Mesodermal cell (in vitro differentiated cells): ENCODE results near the gene COL24A1.
A peak's percentile ranks its signal among the peaks of the same experiment; 100 is the strongest.
"Not testable (repeated sequence)": the region's sequence is repeated elsewhere in the genome, so short reads cannot be mapped to it uniquely, and the experiment has no call there.

Experiments used
- H3K27ac ChIP-seq: 2 replicates; pipeline ENCODE4 v1.7.0; 2013; ENCODE audit warnings: mild to moderate bottlenecking, low read depth, low read length, moderate library complexity; ENCODE audit not compliant: severe bottlenecking
- H3K36me3 ChIP-seq: 2 replicates; pipeline ENCODE4 v1.7.1; 2013; ENCODE audit warnings: mild to moderate bottlenecking, low read length, moderate library complexity; ENCODE audit not compliant: control insufficient read depth, insufficient read depth
- H3K4me1 ChIP-seq: one replicate; pipeline ENCODE4 v1.7.1; 2013; ENCODE audit warnings: mild to moderate bottlenecking, low read length; ENCODE audit not compliant: insufficient read depth, control insufficient read depth, poor library complexity, severe bottlenecking
- H3K4me3 ChIP-seq: 2 replicates; pipeline ENCODE4 v1.7.0; 2013; ENCODE audit warnings: low read length, control low read depth, mild to moderate bottlenecking; ENCODE audit not compliant: insufficient read depth, poor library complexity, severe bottlenecking; ENCODE audit errors: extremely low read depth
- H3K9me3 ChIP-seq: 2 replicates; pipeline ENCODE4 v1.7.1; 2013; ENCODE audit warnings: mild to moderate bottlenecking, low read length, moderate library complexity; ENCODE audit not compliant: control insufficient read depth
- WGBS, 2 experiments: methylation state at CpG; one replicate each; pipeline ENCODE4 v1.1.5; 2013; ENCODE audit warnings: missing lambda C conversion rate in 2 of 2; ENCODE audit not compliant: insufficient coverage in 2 of 2; 5-methylcytosine and 5-hydroxymethylcytosine counted together

COL24A1 gene

GRCh38 chr1:85746777-85747176, 409.8 kb downstream of the COL24A1 start:
- H3K27ac ChIP-seq = no peak overlapping the region
- H3K4me1 ChIP-seq = no peaks in the 10 kb centered on the region
- H3K9me3 ChIP-seq = no peaks in the 10 kb centered on the region
- H3K36me3 ChIP-seq = no peaks in the 10 kb centered on the region
- 92% methylated on average over 2 of the region's 3 CpGs; no CpG with 5 or more reads in 1 of the 2 experiments for WGBS, 2 experiments
- H3K4me3 ChIP-seq = no peak overlapping the region

DNA sequence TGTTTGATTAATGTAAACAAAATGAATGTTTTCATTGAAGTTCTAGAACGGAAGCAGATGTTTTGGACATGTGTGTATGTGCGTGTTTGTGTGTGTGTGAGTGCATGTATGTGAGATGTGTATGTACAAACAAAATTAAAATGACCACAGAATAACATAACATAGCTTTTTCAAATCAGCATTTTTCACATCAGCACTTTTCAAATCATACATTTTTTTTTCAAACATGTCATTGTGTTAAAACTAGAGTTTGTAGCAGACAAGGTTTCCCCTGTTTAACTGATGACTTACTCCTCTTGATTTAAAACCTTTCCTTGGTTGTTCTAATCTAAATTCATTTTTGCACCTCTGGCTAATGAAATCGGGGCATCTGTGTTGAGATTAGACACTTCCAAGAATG, 412.8 kb downstream of the COL24A1 start:
- Histone ChIP-seq H3K4me1 (no peaks in the 10 kb centered on the region), H3K9me3 (no peaks in the 10 kb centered on the region), H3K4me3 (no peak overlapping the region), H3K27ac (no peak overlapping the region), H3K36me3 (no peaks in the 10 kb centered on the region)
- no CpG with 5 or more reads among the region's 3 CpGs for WGBS, 2 experiments

GRCh38 chr1:85734931-85735330, 421.6 kb downstream of the COL24A1 start:
- no peak overlapping the region for H3K4me3 ChIP-seq
- H3K27ac ChIP-seq = no peak overlapping the region
- H3K4me1 ChIP-seq = no peaks in the 10 kb centered on the region
- 83% methylated on average over 1 of the region's 1 CpG; no CpG with 5 or more reads in 1 of the 2 experiments for WGBS, 2 experiments
- H3K9me3 ChIP-seq = no peaks in the 10 kb centered on the region
- H3K36me3 ChIP-seq = no peaks in the 10 kb centered on the region

DNA sequence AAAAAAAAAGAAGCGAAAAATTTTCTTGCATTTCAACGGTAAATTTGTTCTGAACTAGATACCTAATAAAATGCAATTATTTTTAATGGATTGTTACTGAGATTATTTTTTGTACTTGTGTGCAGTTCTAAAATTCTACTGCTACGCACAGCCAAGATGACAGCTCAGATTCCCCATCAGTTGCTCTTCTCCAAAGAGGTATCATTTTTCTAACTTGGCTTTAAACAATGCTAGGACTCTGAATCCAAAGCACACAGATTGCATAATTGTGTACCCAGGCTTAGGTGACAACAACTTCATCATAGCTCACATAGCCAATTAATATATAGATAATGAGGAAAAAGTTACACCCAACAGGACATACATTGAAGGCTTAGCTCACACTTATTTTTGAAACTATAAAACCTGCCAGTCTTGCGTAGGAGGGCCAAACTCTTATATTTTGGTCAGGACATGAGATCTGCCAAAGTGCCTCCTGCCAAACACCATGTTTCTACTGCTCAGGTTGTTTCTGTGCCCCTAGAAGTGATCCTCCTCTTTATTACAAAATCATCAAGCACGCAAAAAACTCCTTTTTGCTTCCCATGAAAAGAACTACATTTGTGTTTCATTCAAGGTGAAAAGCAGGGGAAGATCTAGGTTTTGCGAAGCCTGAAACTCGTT, 437.8 kb downstream of the COL24A1 start:
- no peaks in the 10 kb centered on the region for H3K36me3 ChIP-seq
- no peaks in the 10 kb centered on the region for H3K9me3 ChIP-seq
- no peaks in the 10 kb centered on the region for H3K4me1 ChIP-seq
- H3K4me3 ChIP-seq = no peak overlapping the region
- 93 to 100% methylated on average over 2 to 3 of the region's 7 CpGs for WGBS, 2 experiments
- no peak overlapping the region for H3K27ac ChIP-seq

DNA sequence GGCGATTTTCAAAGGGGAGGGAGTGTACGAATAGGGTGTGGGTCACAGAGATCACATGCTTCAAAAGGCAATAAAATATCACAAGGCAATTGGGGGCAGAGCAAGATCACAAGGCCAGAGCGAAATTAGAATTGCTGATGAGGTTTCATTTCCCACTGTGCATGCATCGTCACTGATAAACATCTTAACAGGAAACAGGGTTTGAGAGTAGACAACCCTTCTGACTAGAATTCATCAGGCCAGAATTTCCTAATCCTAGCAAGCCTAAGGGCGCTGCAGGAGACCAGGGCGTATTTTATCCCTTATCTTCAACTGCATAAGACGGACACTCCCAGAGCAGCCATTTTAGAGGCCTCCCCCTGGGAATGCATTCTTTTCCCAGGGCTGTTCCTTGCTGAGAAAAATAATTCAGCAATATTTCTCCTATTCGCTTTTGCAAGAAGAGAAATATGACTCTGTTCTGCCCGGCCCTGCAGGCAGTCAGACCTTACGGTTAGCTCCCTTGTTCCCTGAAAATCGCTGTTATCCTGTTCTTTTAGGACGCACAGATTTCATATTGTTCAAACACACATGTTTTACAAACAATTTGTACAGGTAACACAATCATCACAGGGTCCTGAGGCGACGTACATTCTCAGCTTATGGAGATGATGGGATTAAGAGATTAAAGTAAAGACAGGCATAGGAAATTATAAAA, 442.0 kb downstream of the COL24A1 start:
- not testable (repeated sequence) for H3K27ac ChIP-seq, H3K9me3 ChIP-seq, H3K4me3 ChIP-seq, H3K4me1 ChIP-seq, H3K36me3 ChIP-seq
- WGBS, 2 experiments = 93% methylated on average over 7 to 11 of the region's 14 CpGs

DNA sequence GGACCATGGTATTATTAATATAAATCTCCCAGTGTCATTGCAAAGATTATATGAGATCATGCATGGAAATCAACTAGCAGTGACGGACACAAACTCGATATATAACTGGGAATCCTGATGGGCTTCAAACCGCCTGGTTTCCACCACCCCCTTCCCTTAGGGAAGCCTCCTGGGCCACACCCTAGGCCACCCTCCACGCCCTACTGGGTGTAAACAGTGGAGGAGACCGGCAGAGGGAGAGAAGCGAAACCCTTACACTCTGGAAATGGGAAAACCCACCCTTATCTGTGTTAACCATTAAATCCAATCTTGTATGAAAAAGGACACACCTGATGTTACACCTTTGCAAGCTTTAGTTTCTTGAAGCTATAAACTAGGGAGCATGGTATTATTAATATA, 447.7 kb downstream of the COL24A1 start:
- Histone ChIP-seq H3K27ac (peak overlapping the region; percentile 65), H3K4me3 (peak overlapping the region; percentile 74), H3K36me3 (peaks cover 16% of the 10 kb centered on the region), H3K4me1 (peaks cover 3% of the 10 kb centered on the region), H3K9me3 (no peaks in the 10 kb centered on the region)
- WGBS, 2 experiments = 60 to 89% methylated on average over 1 to 3 of the region's 6 CpGs

GRCh38 chr1:85707990-85708828, 448.4 kb downstream of the COL24A1 start, which contains the start of gene ZNHIT6:
Gene ZNHIT6 (minus strand): TSS chr1:85708433. CDS start chr1:85708284, 149 bp downstream.
- 0 to 1% methylated on average over 16 to 29 of the region's 35 CpGs for WGBS, 2 experiments
- H3K36me3 ChIP-seq = peaks cover 19% of the 10 kb centered on the region
- no peaks in the 10 kb centered on the region for H3K9me3 ChIP-seq
- peak within 1 kb of the TSS; percentile 74 for H3K4me3 ChIP-seq
- H3K27ac ChIP-seq = peak within 1 kb of the TSS; percentile 65
- peaks cover 3% of the 10 kb centered on the region for H3K4me1 ChIP-seq

DNA sequence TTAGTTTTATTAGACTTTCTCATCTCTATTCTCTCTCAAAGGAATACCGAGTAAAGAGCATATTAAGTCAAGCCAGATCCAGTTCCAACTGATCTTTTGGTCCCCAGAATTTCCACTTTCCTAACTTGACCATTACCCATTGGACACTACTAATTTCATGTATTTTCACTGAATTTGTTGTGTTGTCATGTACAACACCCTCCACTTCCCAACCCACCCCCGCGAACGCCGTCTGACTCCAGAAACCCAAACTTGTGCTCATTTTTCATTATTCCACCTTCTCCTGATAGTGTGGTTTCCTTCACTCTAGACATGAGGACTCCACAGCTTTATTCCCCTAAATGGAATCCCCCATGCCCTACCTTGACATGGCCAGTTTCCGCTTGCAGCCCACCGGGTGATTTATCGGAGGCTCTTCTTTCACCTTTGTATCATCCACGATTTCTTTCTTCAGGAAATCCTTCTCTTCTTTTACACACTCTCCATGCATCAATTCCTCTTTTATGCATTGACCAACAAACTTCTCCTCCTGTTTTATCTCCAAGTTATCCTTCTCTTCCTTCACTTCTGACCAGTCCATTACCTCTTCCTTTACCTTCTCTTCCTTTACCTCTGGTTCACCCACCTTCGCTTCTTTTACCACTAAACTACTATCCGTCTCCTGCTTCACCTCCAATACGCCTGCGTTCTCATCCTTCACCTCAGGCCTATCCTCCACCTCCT, 449.1 kb downstream of the COL24A1 start:
- H3K4me3 ChIP-seq = peak overlapping the region; percentile 74
- H3K27ac ChIP-seq = peak overlapping the region; percentile 65
- peaks cover 27% of the 10 kb centered on the region for H3K36me3 ChIP-seq
- H3K4me1 ChIP-seq = peaks cover 3% of the 10 kb centered on the region
- 9 to 15% methylated on average over 13 of the region's 13 CpGs for WGBS, 2 experiments
- no peaks in the 10 kb centered on the region for H3K9me3 ChIP-seq

GRCh38 chr1:85705940-85706339, 450.6 kb downstream of the COL24A1 start:
- no peak overlapping the region for H3K27ac ChIP-seq
- H3K36me3 ChIP-seq = peaks cover 41% of the 10 kb centered on the region
- no peak overlapping the region for H3K4me3 ChIP-seq
- H3K4me1 ChIP-seq = peaks cover 3% of the 10 kb centered on the region
- 100% methylated on average over 1 of the region's 3 CpGs for WGBS, 2 experiments
- no peaks in the 10 kb centered on the region for H3K9me3 ChIP-seq

- no peaks in the 10 kb centered on the region for H3K9me3 ChIP-seq
- H3K4me3 ChIP-seq = no peak overlapping the region
- H3K27ac ChIP-seq = no peak overlapping the region
- H3K36me3 ChIP-seq = peaks cover 42% of the 10 kb centered on the region
- H3K4me1 ChIP-seq = no peaks in the 10 kb centered on the region
- WGBS, 2 experiments = 86% methylated on average over 1 of the region's 4 CpGs
These were observed 456.1 kb downstream of the COL24A1 start for GRCh38 chr1:85700422-85700821.
